Gastrocnemius medialis (tissue), 4 donors: ENCODE data around the gene FAM118B.

ENCODE experiments used
- POLR2A ChIP-seq, 2 donors: fragments of 450-650 bp; IDR thresholded peaks; one replicate each; pipeline ENCODE4 v1.6.1; 2017; ENCODE audit warnings: antibody characterized with exemption in 2 of 2, mild to moderate bottlenecking in 2 of 2, moderate library complexity in 2 of 2
- TF ChIP-seq, protein P1 (sequence below), 5 experiments: fragments of 450-650 bp in 3 of 5; fragments of 200-600 bp in 2 of 5; sonication (generic) in 2 of 5; IDR thresholded peaks in 4 of 5; conservative IDR thresholded peaks in 1 of 5; 1 replicate in 4 of 5; 2 replicates in 1 of 5; pipeline ENCODE4 v1.5.1; 2016 to 2019; ENCODE audit warnings: antibody characterized with exemption in 5 of 5, mild to moderate bottlenecking in 3 of 5, moderate library complexity in 3 of 5

DNA sequence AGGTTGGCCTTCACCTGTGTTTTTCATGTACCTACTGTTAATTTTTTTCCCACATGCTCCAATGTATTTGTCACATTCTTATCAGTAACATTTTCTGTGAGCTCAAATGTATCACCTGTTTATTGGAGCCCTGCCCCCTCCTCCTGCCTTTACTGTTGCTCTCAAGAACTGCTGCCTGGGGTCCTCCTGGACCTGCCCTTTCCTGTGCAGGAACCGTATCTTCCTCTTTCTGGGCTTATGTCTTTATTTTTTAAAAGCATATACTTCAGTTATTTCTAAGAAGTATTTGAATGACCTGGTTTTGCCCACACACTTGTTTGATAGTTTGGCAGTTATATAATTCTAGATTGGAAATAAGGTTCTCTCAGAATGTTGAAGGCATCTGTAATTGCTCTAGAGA, 5.9 kb downstream of the FAM118B start:
- TF ChIP-seq POLR2A (IDR thresholded peaks at IDR 0.05) = no peak
- TF ChIP-seq, protein P1, sequence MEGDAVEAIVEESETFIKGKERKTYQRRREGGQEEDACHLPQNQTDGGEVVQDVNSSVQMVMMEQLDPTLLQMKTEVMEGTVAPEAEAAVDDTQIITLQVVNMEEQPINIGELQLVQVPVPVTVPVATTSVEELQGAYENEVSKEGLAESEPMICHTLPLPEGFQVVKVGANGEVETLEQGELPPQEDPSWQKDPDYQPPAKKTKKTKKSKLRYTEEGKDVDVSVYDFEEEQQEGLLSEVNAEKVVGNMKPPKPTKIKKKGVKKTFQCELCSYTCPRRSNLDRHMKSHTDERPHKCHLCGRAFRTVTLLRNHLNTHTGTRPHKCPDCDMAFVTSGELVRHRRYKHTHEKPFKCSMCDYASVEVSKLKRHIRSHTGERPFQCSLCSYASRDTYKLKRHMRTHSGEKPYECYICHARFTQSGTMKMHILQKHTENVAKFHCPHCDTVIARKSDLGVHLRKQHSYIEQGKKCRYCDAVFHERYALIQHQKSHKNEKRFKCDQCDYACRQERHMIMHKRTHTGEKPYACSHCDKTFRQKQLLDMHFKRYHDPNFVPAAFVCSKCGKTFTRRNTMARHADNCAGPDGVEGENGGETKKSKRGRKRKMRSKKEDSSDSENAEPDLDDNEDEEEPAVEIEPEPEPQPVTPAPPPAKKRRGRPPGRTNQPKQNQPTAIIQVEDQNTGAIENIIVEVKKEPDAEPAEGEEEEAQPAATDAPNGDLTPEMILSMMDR (IDR thresholded peaks at IDR 0.05 in 4 of 5, conservative IDR thresholded peaks at IDR 0.05 in 1 of 5) = no peak
